H9 (cell line): ENCODE results near the gene ACVR2B. TPM values are rescaled to one million over a fixed set of nuclear protein-coding genes. Genes with fewer than 3 reads are reported as not detected.

Source experiments
- DNase-seq: peaks from one replicate; pipeline ENCODE4 v3.0.0-alpha.2; 2017
- H2AFZ ChIP-seq: one replicate; pipeline ENCODE4 v1.6.1; 2013; ENCODE audit warnings: mild to moderate bottlenecking, low read length, control low read depth, moderate library complexity
- H2AK5ac ChIP-seq: 2 replicates; pipeline ENCODE4 v1.6.1; 2013; ENCODE audit warnings: low read length, control low read depth, mixed read lengths; ENCODE audit not compliant: insufficient read length
- H2BK120ac ChIP-seq: one replicate; pipeline ENCODE4 v1.6.1; 2013; ENCODE audit warnings: low read depth, mild to moderate bottlenecking, low read length, control low read depth, inconsistent platforms; ENCODE audit not compliant: poor library complexity, severe bottlenecking
- H2BK12ac ChIP-seq: 2 replicates; pipeline ENCODE4 v1.6.1; 2013; ENCODE audit warnings: low read length, control low read depth, mixed read lengths, low read depth; ENCODE audit not compliant: insufficient read length
- H2BK15ac ChIP-seq: 2 replicates; pipeline ENCODE4 v1.6.1; 2013; ENCODE audit warnings: low read depth, low read length, control low read depth
- H2BK20ac ChIP-seq: one replicate; pipeline ENCODE4 v1.6.1; 2013; ENCODE audit warnings: low read depth, mild to moderate bottlenecking, low read length, control low read depth, inconsistent platforms; ENCODE audit not compliant: poor library complexity, severe bottlenecking
- H2BK5ac ChIP-seq: 2 replicates; pipeline ENCODE4 v1.6.1; 2013; ENCODE audit warnings: low read length, control low read depth, mixed read lengths; ENCODE audit not compliant: insufficient read length
- H3K14ac ChIP-seq: 2 replicates; pipeline ENCODE4 v1.6.1; 2013; ENCODE audit warnings: low read length, control low read depth; ENCODE audit not compliant: insufficient read depth
- H3K18ac ChIP-seq: 2 replicates; pipeline ENCODE4 v1.6.1; 2013; ENCODE audit warnings: low read depth, mild to moderate bottlenecking, mixed read lengths, low read length, control low read depth; ENCODE audit not compliant: insufficient read length
- H3K23ac ChIP-seq: 2 replicates; pipeline ENCODE4 v1.6.1; 2013; ENCODE audit warnings: low read length, control low read depth, mixed read lengths, low read depth; ENCODE audit not compliant: insufficient read length
- H3K23me2 ChIP-seq: 2 replicates; pipeline ENCODE4 v1.6.1; 2013; ENCODE audit warnings: low read depth, mild to moderate bottlenecking, mixed read lengths, low read length, control low read depth; ENCODE audit not compliant: insufficient read length, poor library complexity, severe bottlenecking
- H3K27ac ChIP-seq: 2 replicates; pipeline ENCODE4 v1.5.1; 2013; ENCODE audit warnings: low read length, control low read depth, mixed read lengths, low read depth; ENCODE audit not compliant: insufficient read length
- H3K27me3 ChIP-seq: 2 replicates; pipeline ENCODE4 v1.6.1; 2013; ENCODE audit warnings: low read length, control low read depth, inconsistent platforms; ENCODE audit not compliant: insufficient read depth
- H3K4ac ChIP-seq: 2 replicates; pipeline ENCODE4 v1.6.1; 2013; ENCODE audit warnings: low read depth, mild to moderate bottlenecking, control low read depth, inconsistent platforms, low read length, moderate library complexity
- H3K4me1 ChIP-seq: 2 replicates; pipeline ENCODE4 v1.6.1; 2013; ENCODE audit warnings: low read length, control low read depth, inconsistent platforms; ENCODE audit not compliant: insufficient read depth
- H3K4me2 ChIP-seq: 2 replicates; pipeline ENCODE4 v1.6.1; 2013; ENCODE audit warnings: low read length, control low read depth, mixed read lengths; ENCODE audit not compliant: insufficient read length, insufficient read depth
- H3K56ac ChIP-seq: 2 replicates; pipeline ENCODE4 v1.6.1; 2013; ENCODE audit warnings: low read depth, mild to moderate bottlenecking, mixed read lengths, low read length, control low read depth; ENCODE audit not compliant: insufficient read length
- H3K79me1 ChIP-seq: 2 replicates; pipeline ENCODE4 v1.6.1; 2013; ENCODE audit warnings: low read depth, mild to moderate bottlenecking, moderate library complexity, low read length, control low read depth, inconsistent platforms; ENCODE audit not compliant: insufficient read depth, poor library complexity, severe bottlenecking
- H3K79me2 ChIP-seq: 2 replicates; pipeline ENCODE4 v1.6.1; 2013; ENCODE audit warnings: low read length, control low read depth, inconsistent platforms; ENCODE audit not compliant: insufficient read depth
- H3K9ac ChIP-seq: 2 replicates; pipeline ENCODE4 v1.6.1; 2013; ENCODE audit warnings: low read length, control low read depth, mixed read lengths; ENCODE audit not compliant: insufficient read length; ENCODE audit errors: extremely low read depth
- H3K9me3 ChIP-seq: one replicate; pipeline ENCODE4 v1.6.1; 2013; ENCODE audit warnings: low read depth, low read length, inconsistent platforms; ENCODE audit not compliant: control insufficient read depth
- H3T11ph ChIP-seq: one replicate; pipeline ENCODE4 v1.6.1; 2013; ENCODE audit warnings: mild to moderate bottlenecking, low read length, control low read depth, inconsistent platforms
- H4K20me1 ChIP-seq: one replicate; pipeline ENCODE4 v1.6.1; 2013; ENCODE audit not compliant: control insufficient read depth, insufficient read length, insufficient read depth
- H4K5ac ChIP-seq: 2 replicates; pipeline ENCODE4 v1.6.1; 2013; ENCODE audit warnings: low read depth, mild to moderate bottlenecking, mixed read lengths, low read length, control low read depth; ENCODE audit not compliant: insufficient read length
- H4K8ac ChIP-seq: replicated peaks from 2 replicates; pipeline ENCODE4 v1.6.1; 2013; ENCODE audit warnings: low read length, control low read depth, mixed read lengths, low read depth; ENCODE audit not compliant: insufficient read length
- H4K91ac ChIP-seq: 2 replicates; pipeline ENCODE4 v1.6.1; 2013; ENCODE audit warnings: low read depth, mild to moderate bottlenecking, moderate library complexity, mixed read lengths, low read length, control low read depth; ENCODE audit not compliant: insufficient read length
- H3K27ac Mint-ChIP-seq, 3 experiments: 2 replicates in 2 of 3; 3 replicates in 1 of 3; pipeline ENCODE4 v1.8.0; 2020 to 2021; ENCODE audit warnings: mixed read lengths in 3 of 3, mild to moderate bottlenecking in 1 of 3, moderate library complexity in 1 of 3
- H3K27me3 Mint-ChIP-seq: 2 replicates; pipeline ENCODE4 v1.8.0; 2021; ENCODE audit warnings: low read depth, mild to moderate bottlenecking, moderate library complexity, mixed read lengths
- H3K36me3 Mint-ChIP-seq, 3 experiments: 2 replicates in 2 of 3; 3 replicates in 1 of 3; pipeline ENCODE4 v1.8.0; 2020 to 2021; ENCODE audit warnings: low read depth in 3 of 3, mixed read lengths in 3 of 3; ENCODE audit not compliant: insufficient read depth in 1 of 3
- H3K4me1 Mint-ChIP-seq, 2 experiments: 2 replicates each; pipeline ENCODE4 v1.8.0; 2020; ENCODE audit warnings: mixed read lengths in 2 of 2
- H3K4me3 Mint-ChIP-seq, 2 experiments: 2 replicates in 1 of 2; 3 replicates in 1 of 2; pipeline ENCODE4 v1.8.0; 2020 to 2021; ENCODE audit warnings: mild to moderate bottlenecking in 2 of 2, mixed read lengths in 2 of 2, moderate library complexity in 1 of 2
- H3K9me3 Mint-ChIP-seq, 2 experiments: 2 replicates in 1 of 2; 3 replicates in 1 of 2; pipeline ENCODE4 v1.8.0; 2020; ENCODE audit warnings: mild to moderate bottlenecking in 2 of 2, mixed read lengths in 2 of 2, moderate library complexity in 1 of 2
- WGBS: extraction: QIAGEN DNeasy Blood & Tissue Kit; methylation state at CpG from one replicate; pipeline ENCODE4 v1.1.7; 2013; ENCODE audit warnings: missing lambda C conversion rate, low lambda C conversion rate, mixed read lengths; ENCODE audit not compliant: insufficient read length; ENCODE audit errors: extremely low coverage; 5-methylcytosine and 5-hydroxymethylcytosine counted together
- total RNA-seq: library from RNA; stranded (reverse); gene quantifications from 2 replicates; pipeline ENCODE4 v1.2.1, GENCODE V29; 2021
- TF ChIP-seq, protein P1 (sequence below): fragments of 200-600 bp; sonication (generic); conservative IDR thresholded peaks from 3 replicates; pipeline ENCODE4 v1.8.0; 2021; ENCODE audit warnings: antibody characterized with exemption, mild to moderate bottlenecking

Gene ACVR2B
- total RNA-seq, 1 experiment from 2014 or later: 105 TPM

DNA sequence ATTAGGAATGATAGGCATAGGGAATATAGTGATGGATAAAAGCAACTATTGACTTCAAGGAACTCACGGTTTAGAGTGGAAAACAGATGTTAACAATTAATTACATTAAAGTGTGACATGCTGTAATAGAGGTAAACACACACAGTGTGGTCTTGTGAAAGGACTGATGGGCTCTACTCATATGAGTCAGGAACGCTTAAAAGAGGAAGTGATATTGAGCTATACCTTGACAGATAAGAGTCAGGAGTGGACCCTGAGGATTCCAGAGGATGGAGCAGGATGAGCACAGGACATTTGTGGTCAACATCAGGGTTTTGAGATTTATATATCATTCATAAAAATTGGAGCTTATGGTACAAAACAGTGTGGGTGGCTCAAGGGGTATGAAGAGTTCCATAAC, 53.4 kb downstream of the ACVR2B start:
- H3K18ac ChIP-seq: no peak overlapping the region
- no peak overlapping the region for H2BK20ac ChIP-seq

More for the DNA sequence above, 53.4 kb downstream of the ACVR2B start:
- Histone ChIP-seq H2AK5ac (no peak overlapping the region), H3K27me3 (no peaks in the 10 kb centered on the region), H4K8ac (no peak overlapping the region), H3K9me3 (no peaks in the 10 kb centered on the region), H3K4ac (no peak overlapping the region), H2BK15ac (no peak overlapping the region), H2BK12ac (no peak overlapping the region), H4K5ac (no peak overlapping the region), H3K79me2 (no peaks in the 10 kb centered on the region), H3K23me2 (no peaks in the 10 kb centered on the region), H3K4me1 (no peaks in the 10 kb centered on the region), H2BK5ac (no peak overlapping the region), H4K91ac (no peak overlapping the region), H4K20me1 (no peaks in the 10 kb centered on the region), H3K4me2 (no peak overlapping the region), H3T11ph (no peak overlapping the region), H3K23ac (no peak overlapping the region), H2BK120ac (no peak overlapping the region), H3K27ac (no peak overlapping the region), H3K79me1 (no peaks in the 10 kb centered on the region), H3K9ac (no peak overlapping the region), H3K14ac (no peak overlapping the region), H2AFZ (no peak overlapping the region), H3K56ac (no peak overlapping the region)
- no CpG with 5 or more reads among the region's 2 CpGs for WGBS
- no peaks in the 10 kb centered on the region for H3K27me3 Mint-ChIP-seq
- peaks cover 7 to 44% (median 30%) of the 10 kb centered on the region in 3 experiments; a peak in 5 of 7 replicates for H3K36me3 Mint-ChIP-seq
- DNase-seq: no peak
- H3K9me3 Mint-ChIP-seq: no peaks in the 10 kb centered on the region
- no peaks in the 10 kb centered on the region for H3K4me1 Mint-ChIP-seq
- no peak overlapping the region for H3K27ac Mint-ChIP-seq
- TF ChIP-seq, protein P1, sequence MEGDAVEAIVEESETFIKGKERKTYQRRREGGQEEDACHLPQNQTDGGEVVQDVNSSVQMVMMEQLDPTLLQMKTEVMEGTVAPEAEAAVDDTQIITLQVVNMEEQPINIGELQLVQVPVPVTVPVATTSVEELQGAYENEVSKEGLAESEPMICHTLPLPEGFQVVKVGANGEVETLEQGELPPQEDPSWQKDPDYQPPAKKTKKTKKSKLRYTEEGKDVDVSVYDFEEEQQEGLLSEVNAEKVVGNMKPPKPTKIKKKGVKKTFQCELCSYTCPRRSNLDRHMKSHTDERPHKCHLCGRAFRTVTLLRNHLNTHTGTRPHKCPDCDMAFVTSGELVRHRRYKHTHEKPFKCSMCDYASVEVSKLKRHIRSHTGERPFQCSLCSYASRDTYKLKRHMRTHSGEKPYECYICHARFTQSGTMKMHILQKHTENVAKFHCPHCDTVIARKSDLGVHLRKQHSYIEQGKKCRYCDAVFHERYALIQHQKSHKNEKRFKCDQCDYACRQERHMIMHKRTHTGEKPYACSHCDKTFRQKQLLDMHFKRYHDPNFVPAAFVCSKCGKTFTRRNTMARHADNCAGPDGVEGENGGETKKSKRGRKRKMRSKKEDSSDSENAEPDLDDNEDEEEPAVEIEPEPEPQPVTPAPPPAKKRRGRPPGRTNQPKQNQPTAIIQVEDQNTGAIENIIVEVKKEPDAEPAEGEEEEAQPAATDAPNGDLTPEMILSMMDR: no peak
- H3K4me3 Mint-ChIP-seq: no peak overlapping the region
